SK-N-SH treated with all-trans-retinoic acid at 6 μM for 48 hours (cell line): ENCODE results near the gene MYO15A.

Experiments
- ATAC-seq: fragments of 200-7000 bp; cut with Tn5 transposase; 3 replicates; pipeline ENCODE4 v1.9.1; 2020; ENCODE audit warnings: mild to moderate bottlenecking, moderate library complexity
- ARNTL ChIP-seq: fragments of 450-650 bp; formaldehyde crosslinking; IDR thresholded peaks from 2 replicates; pipeline ENCODE4 v1.5.0; 2020; ENCODE audit warnings: low read depth, mild to moderate bottlenecking, moderate library complexity, borderline replicate concordance
- BACH2 ChIP-seq: fragments of 250-450 bp; sonication (Bioruptor Pico); IDR thresholded peaks from 2 replicates; pipeline ENCODE4 v1.9.0; 2021; ENCODE audit warnings: mild to moderate bottlenecking, borderline replicate concordance
- CREB5 ChIP-seq: fragments of 250-450 bp; sonication (Bioruptor Pico); IDR thresholded peaks from 2 replicates; pipeline ENCODE4 v1.5.1; 2020; ENCODE audit warnings: low read depth, mild to moderate bottlenecking, moderate library complexity
- CSDC2 ChIP-seq: fragments of 250-450 bp; sonication (Bioruptor Pico); IDR thresholded peaks from 2 replicates; pipeline ENCODE4 v1.5.0; 2020; ENCODE audit warnings: mild to moderate bottlenecking, moderate library complexity
- ESRRG ChIP-seq: fragments of 250-450 bp; sonication (Bioruptor Pico); IDR thresholded peaks from 2 replicates; pipeline ENCODE4 v1.6.1; 2021; ENCODE audit warnings: mild to moderate bottlenecking
- GLIS3 ChIP-seq: fragments of 250-450 bp; sonication (Bioruptor Pico); IDR thresholded peaks from 2 replicates; pipeline ENCODE4 v1.5.0; 2020; ENCODE audit warnings: mild to moderate bottlenecking, moderate library complexity
- ISL1 ChIP-seq: fragments of 250-450 bp; sonication (Bioruptor Pico); IDR thresholded peaks from 2 replicates; pipeline ENCODE4 v2.1.2; 2022; ENCODE audit warnings: mild to moderate bottlenecking, moderate library complexity
- OSR1 ChIP-seq: fragments of 250-450 bp; sonication (Bioruptor Pico); IDR thresholded peaks from 2 replicates; pipeline ENCODE4 v1.8.0; 2022; ENCODE audit warnings: moderate library complexity, mild to moderate bottlenecking, inconsistent platforms
- PPARA ChIP-seq: fragments of 250-450 bp; sonication (Bioruptor Pico); IDR thresholded peaks from 2 replicates; pipeline ENCODE4 v1.5.0; 2020; ENCODE audit warnings: mild to moderate bottlenecking, borderline replicate concordance
- RARB ChIP-seq: fragments of 250-450 bp; sonication (Bioruptor Pico); IDR thresholded peaks from 2 replicates; pipeline ENCODE4 v1.8.0; 2021; ENCODE audit warnings: mild to moderate bottlenecking, moderate library complexity
- TCF4 ChIP-seq: fragments of 250-450 bp; sonication (Bioruptor Pico); IDR thresholded peaks from 2 replicates; pipeline ENCODE4 v1.8.0; 2021; ENCODE audit warnings: mild to moderate bottlenecking, moderate library complexity, borderline replicate concordance
- TOX ChIP-seq: fragments of 250-450 bp; sonication (Bioruptor Pico); IDR thresholded peaks from 2 replicates; pipeline ENCODE4 v1.8.0; 2021; ENCODE audit warnings: mild to moderate bottlenecking, moderate library complexity, borderline replicate concordance
- ZC3H10 ChIP-seq: fragments of 250-450 bp; sonication (Bioruptor Pico); IDR thresholded peaks from 2 replicates; pipeline ENCODE4 v1.5.1; 2021; ENCODE audit warnings: mild to moderate bottlenecking, moderate library complexity
- ZFP3 ChIP-seq: fragments of 250-450 bp; sonication (Bioruptor Pico); IDR thresholded peaks from 2 replicates; pipeline ENCODE4 v1.5.0; 2020; ENCODE audit warnings: mild to moderate bottlenecking, moderate library complexity
- ZFP30 ChIP-seq: fragments of 450-650 bp; formaldehyde crosslinking; IDR thresholded peaks from 2 replicates; pipeline ENCODE4 v1.5.0; 2022; ENCODE audit warnings: mild to moderate bottlenecking, moderate library complexity
- ZNF565 ChIP-seq: fragments of 450-650 bp; formaldehyde crosslinking; conservative IDR thresholded peaks from 2 replicates; pipeline ENCODE4 v1.5.0; 2020; ENCODE audit warnings: low read depth, mild to moderate bottlenecking, moderate library complexity
- TF ChIP-seq, protein P1 (sequence below): fragments of 250-450 bp; sonication (Bioruptor Pico); IDR thresholded peaks from 2 replicates; pipeline ENCODE4 v1.5.0; 2020; ENCODE audit warnings: mild to moderate bottlenecking, moderate library complexity
- TF ChIP-seq, protein P2 (sequence below): fragments of 250-450 bp; sonication (Bioruptor Pico); IDR thresholded peaks from 2 replicates; pipeline ENCODE4 v1.8.0; 2021; ENCODE audit warnings: low read depth, mild to moderate bottlenecking, moderate library complexity, borderline replicate concordance
- TF ChIP-seq, protein P3 (sequence below): fragments of 250-450 bp; sonication (Bioruptor Pico); IDR thresholded peaks from 2 replicates; pipeline ENCODE4 v1.5.1; 2021; ENCODE audit warnings: mild to moderate bottlenecking, moderate library complexity

MYO15A gene

DNA sequence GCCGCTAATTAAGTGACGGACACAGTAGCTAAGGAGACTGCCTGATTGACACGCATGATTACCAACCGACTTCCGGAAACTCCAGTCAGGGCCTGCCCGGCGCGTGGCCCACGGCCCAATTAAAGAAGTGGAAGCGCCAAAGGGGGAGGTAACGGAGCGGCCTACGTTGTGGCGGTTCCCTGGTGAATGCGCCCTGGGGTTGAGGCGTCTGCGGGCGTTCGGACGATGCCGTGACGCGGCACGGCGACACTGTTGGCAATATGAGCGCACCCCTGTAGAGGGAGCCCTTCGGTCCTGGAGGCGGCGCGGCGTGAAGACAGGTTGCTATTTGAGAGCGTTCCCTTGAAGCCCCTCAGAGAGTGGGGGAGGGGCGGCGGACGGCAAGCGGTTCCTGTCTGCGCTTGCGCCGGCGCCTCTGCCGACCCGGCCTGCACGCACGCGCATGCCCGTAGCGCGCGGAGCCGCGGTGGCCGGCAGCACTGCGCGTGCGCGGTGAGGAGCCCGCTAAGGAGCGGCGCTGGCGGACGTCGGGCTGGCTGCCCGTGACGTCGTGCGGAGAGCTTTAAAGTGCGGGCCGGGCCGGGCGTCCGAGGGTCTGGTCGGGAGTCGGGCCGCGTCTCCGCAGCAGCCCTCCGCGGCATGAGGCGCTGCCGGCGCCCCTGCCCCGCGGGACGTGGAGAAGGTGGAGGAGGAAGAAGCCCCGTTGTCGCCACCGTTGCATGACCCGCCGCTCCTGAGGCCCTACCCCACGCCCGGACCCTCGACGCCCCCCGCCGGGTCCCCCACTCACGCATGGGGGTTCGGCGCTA lies 75.0 kb downstream of the MYO15A start, which contains the start of gene ALKBH5:
ALKBH5 (plus strand) TSS at position 495 of the 809 bp plus-strand sequence. CDS start 416 bp downstream, outside the sequence.
- ATAC-seq: peak; percentile 84
- TF ChIP-seq, protein P1, sequence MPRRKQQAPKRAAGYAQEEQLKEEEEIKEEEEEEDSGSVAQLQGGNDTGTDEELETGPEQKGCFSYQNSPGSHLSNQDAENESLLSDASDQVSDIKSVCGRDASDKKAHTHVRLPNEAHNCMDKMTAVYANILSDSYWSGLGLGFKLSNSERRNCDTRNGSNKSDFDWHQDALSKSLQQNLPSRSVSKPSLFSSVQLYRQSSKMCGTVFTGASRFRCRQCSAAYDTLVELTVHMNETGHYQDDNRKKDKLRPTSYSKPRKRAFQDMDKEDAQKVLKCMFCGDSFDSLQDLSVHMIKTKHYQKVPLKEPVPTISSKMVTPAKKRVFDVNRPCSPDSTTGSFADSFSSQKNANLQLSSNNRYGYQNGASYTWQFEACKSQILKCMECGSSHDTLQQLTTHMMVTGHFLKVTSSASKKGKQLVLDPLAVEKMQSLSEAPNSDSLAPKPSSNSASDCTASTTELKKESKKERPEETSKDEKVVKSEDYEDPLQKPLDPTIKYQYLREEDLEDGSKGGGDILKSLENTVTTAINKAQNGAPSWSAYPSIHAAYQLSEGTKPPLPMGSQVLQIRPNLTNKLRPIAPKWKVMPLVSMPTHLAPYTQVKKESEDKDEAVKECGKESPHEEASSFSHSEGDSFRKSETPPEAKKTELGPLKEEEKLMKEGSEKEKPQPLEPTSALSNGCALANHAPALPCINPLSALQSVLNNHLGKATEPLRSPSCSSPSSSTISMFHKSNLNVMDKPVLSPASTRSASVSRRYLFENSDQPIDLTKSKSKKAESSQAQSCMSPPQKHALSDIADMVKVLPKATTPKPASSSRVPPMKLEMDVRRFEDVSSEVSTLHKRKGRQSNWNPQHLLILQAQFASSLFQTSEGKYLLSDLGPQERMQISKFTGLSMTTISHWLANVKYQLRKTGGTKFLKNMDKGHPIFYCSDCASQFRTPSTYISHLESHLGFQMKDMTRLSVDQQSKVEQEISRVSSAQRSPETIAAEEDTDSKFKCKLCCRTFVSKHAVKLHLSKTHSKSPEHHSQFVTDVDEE: no peak
- no peak for TF ChIP-seq ZNF565 (CRISPR knock-in tag)
- no peak for TF ChIP-seq PPARA (CRISPR knock-in tag)
- TF ChIP-seq, protein P2, sequence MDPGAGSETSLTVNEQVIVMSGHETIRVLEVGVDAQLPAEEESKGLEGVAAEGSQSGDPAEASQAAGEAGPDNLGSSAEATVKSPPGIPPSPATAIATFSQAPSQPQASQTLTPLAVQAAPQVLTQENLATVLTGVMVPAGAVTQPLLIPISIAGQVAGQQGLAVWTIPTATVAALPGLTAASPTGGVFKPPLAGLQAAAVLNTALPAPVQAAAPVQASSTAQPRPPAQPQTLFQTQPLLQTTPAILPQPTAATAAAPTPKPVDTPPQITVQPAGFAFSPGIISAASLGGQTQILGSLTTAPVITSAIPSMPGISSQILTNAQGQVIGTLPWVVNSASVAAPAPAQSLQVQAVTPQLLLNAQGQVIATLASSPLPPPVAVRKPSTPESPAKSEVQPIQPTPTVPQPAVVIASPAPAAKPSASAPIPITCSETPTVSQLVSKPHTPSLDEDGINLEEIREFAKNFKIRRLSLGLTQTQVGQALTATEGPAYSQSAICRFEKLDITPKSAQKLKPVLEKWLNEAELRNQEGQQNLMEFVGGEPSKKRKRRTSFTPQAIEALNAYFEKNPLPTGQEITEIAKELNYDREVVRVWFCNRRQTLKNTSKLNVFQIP (CRISPR knock-in tag): no peak
- no peak for TF ChIP-seq RARB
- TF ChIP-seq BACH2: no peak
- no peak for TF ChIP-seq TCF4 (CRISPR knock-in tag)
- no peak for TF ChIP-seq ZFP30 (CRISPR knock-in tag)
- TF ChIP-seq GLIS3 (CRISPR knock-in tag): no peak

GRCh38 chr17:18184143-18185031 lies 75.8 kb downstream of the MYO15A start:
- no peak for TF ChIP-seq ZC3H10 (CRISPR knock-in tag)
- TF ChIP-seq TOX (CRISPR knock-in tag): no peak
- no peak for TF ChIP-seq OSR1
- no peak for TF ChIP-seq BACH2
- TF ChIP-seq CREB5 (CRISPR knock-in tag): no peak
- no peak for TF ChIP-seq ARNTL (CRISPR knock-in tag)
- TF ChIP-seq RARB: no peak
- TF ChIP-seq, protein P2 (CRISPR knock-in tag): no peak
- no peak for TF ChIP-seq ZNF565 (CRISPR knock-in tag)
- no peak for TF ChIP-seq ISL1 (CRISPR knock-in tag)
- TF ChIP-seq GLIS3 (CRISPR knock-in tag): no peak
- no peak for TF ChIP-seq CSDC2
- no peak for TF ChIP-seq ZFP30 (CRISPR knock-in tag)
- ATAC-seq: no peak

DNA sequence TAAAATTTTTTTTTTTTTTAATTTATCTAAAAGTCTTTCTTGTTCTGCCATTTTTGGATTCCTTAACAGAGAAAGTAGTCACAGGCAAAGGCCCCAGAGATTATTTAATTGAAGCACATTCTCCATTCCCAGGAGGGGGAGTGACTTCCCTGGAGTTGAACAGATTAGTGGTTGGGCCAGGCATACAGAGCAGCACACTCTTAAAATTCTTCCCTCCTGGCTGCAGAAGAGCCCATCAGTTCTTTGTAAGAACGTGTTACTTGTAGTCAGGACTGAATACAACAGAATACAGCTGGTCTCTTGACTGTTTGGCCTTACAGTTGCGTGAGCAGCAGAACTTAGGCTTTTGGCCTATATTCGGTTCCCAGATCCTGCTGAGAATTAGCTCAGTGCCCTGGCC lies 76.8 kb downstream of the MYO15A start:
- no peak for TF ChIP-seq CSDC2
- peak; percentile 3; the same call in 1 of the 3 replicates for ATAC-seq

- TF ChIP-seq CREB5 (CRISPR knock-in tag) (no peak), ARNTL (CRISPR knock-in tag) (no peak), ZFP3 (no peak), GLIS3 (CRISPR knock-in tag) (no peak), OSR1 (no peak), ESRRG (no peak)
- TF ChIP-seq, protein P3, sequence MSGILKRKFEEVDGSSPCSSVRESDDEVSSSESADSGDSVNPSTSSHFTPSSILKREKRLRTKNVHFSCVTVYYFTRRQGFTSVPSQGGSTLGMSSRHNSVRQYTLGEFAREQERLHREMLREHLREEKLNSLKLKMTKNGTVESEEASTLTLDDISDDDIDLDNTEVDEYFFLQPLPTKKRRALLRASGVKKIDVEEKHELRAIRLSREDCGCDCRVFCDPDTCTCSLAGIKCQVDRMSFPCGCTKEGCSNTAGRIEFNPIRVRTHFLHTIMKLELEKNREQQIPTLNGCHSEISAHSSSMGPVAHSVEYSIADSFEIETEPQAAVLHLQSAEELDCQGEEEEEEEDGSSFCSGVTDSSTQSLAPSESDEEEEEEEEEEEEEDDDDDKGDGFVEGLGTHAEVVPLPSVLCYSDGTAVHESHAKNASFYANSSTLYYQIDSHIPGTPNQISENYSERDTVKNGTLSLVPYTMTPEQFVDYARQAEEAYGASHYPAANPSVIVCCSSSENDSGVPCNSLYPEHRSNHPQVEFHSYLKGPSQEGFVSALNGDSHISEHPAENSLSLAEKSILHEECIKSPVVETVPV (CRISPR knock-in tag): no peak
- ATAC-seq: no peak
Measured at GRCh38 chr17:18185832-18186626, 77.5 kb downstream of the MYO15A start.
